Fibroblast of lung (primary cell): ENCODE data around the gene C18orf63. TPM values are rescaled to one million over a fixed set of nuclear protein-coding genes. Genes with fewer than 3 reads are reported as not detected.

Source experiments
- DNase-seq, 2 donors: peaks; one replicate each; pipeline versions ENCODE4 v3.0.0 to v3.0.0-alpha.2; 2010; ENCODE audit warnings: low read depth in 2 of 2
- H2AFZ ChIP-seq: 2 replicates; pipeline ENCODE4 v1.5.1; 2012; ENCODE audit warnings: low read length, control low read depth, inconsistent platforms
- H3K27ac ChIP-seq: 2 replicates; pipeline ENCODE4 v1.5.1; 2011; ENCODE audit warnings: low read length, control low read depth; ENCODE audit not compliant: insufficient read depth
- H3K27me3 ChIP-seq: 2 replicates; pipeline ENCODE4 v1.5.1; 2011; ENCODE audit warnings: mild to moderate bottlenecking, low read length; ENCODE audit not compliant: control insufficient read depth, insufficient read depth
- H3K36me3 ChIP-seq: 2 replicates; pipeline ENCODE4 v1.5.1; 2011; ENCODE audit warnings: low read length; ENCODE audit not compliant: control insufficient read depth, insufficient read depth
- H3K4me1 ChIP-seq: 2 replicates; pipeline ENCODE4 v1.5.1; 2011; ENCODE audit warnings: low read length; ENCODE audit not compliant: control insufficient read depth, insufficient read depth; ENCODE audit errors: extremely low read depth
- H3K4me2 ChIP-seq: 2 replicates; pipeline ENCODE4 v1.5.1; 2011; ENCODE audit warnings: low read length, control low read depth; ENCODE audit not compliant: insufficient read depth; ENCODE audit errors: extremely low read depth
- H3K4me3 ChIP-seq, 4 experiments: fragments of 200-600 bp in 1 of 4; sonication (generic) in 1 of 4; replicated peaks in 1 of 4; 2 replicates each; pipeline ENCODE4 v1.5.1; 2011 to 2016; ENCODE audit warnings: low read length in 4 of 4, low read depth in 3 of 4, mild to moderate bottlenecking in 3 of 4, control low read depth in 2 of 4, inconsistent platforms in 1 of 4, mixed read lengths in 1 of 4; ENCODE audit not compliant: insufficient read depth in 1 of 4; ENCODE audit errors: control extremely low read depth in 1 of 4
- H3K79me2 ChIP-seq: 2 replicates; pipeline ENCODE4 v1.5.1; 2012; ENCODE audit warnings: mild to moderate bottlenecking, low read length, inconsistent platforms; ENCODE audit not compliant: control insufficient read depth, insufficient read depth
- H3K9ac ChIP-seq: 2 replicates; pipeline ENCODE4 v1.5.1; 2011; ENCODE audit warnings: mild to moderate bottlenecking, low read length, control low read depth; ENCODE audit not compliant: insufficient read depth
- H3K9me3 ChIP-seq: 2 replicates; pipeline ENCODE4 v1.5.1; 2012; ENCODE audit warnings: low read depth, low read length; ENCODE audit not compliant: control insufficient read depth, insufficient read depth
- H4K20me1 ChIP-seq: 2 replicates; pipeline ENCODE4 v1.5.1; 2011; ENCODE audit warnings: low read length; ENCODE audit not compliant: control insufficient read depth, insufficient read depth; ENCODE audit errors: extremely low read depth
- CTCF ChIP-seq, 2 donors: IDR thresholded peaks in 1 of 2; conservative IDR thresholded peaks in 1 of 2; 1 replicate in 1 of 2; 2 replicates in 1 of 2; pipeline ENCODE4 v1.5.1; 2011 to 2012; ENCODE audit warnings: low read length in 2 of 2, control low read depth in 1 of 2, inconsistent platforms in 1 of 2, low read depth in 1 of 2, mild to moderate bottlenecking in 1 of 2
- EZH2 ChIP-seq: IDR thresholded peaks from 2 replicates; pipeline ENCODE4 v1.5.1; 2012; ENCODE audit warnings: low read length, control low read depth, mild to moderate bottlenecking; ENCODE audit errors: missing control alignments
- polyA plus RNA-seq, 2 donors: library from polyadenylated mRNA; depleted of rRNA in 1 of 2; stranded (reverse) in 1 of 2; unstranded in 1 of 2; fragments of >200 nt; gene quantifications; 2 replicates each; pipeline ENCODE4 v1.2.1, GENCODE V29; 2011 to 2012; ENCODE audit warnings: missing spikeins in 1 of 2
- total RNA-seq: library from RNA; depleted of rRNA; stranded (reverse); fragments of >200 nt; gene quantifications from 2 replicates; pipeline ENCODE4 v1.2.1, GENCODE V29; 2014

C18orf63 gene
- total and polyA plus RNA-seq, 2 donors (not counting 1 experiment from before 2014, with no cell fraction given): not detected

DNA sequence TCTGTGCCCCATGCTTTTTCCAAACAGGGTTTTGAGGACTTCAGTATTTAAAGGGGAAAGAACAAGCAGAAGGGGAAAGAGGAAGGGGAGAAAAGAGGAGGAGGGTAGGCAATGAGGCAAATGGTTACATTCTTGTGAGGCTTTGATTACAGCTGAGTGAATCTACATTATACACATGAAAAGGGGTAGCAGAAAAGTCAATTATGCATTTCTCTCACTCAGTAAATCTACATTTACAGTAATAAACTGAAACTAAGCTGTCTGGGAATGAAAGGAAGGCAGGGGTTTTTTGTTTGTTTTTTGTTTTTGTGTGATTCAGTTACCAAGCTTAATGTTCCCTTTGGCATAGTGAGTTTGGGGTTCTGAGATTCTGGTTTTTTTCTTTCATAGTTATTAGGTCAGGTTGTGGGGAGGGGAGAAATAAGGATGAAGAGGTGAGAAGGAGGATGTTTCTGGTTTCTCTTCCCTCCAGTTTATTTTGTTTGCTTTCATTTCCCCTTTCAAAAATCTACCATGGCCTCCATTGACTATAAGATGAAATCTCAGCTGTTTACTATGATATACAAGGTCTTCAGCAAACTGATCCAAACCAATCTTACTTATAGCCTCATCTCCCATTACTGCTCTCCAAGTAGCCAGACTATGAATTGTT is 18.7 kb downstream of the C18orf63 start:
- no peak overlapping the region for H3K4me2 ChIP-seq
- H3K27me3 ChIP-seq: no peaks in the 10 kb centered on the region
- no peak overlapping the region for H2AFZ ChIP-seq
- no peaks in the 10 kb centered on the region for H4K20me1 ChIP-seq
- no peaks in the 10 kb centered on the region for H3K9me3 ChIP-seq
- H3K36me3 ChIP-seq: no peaks in the 10 kb centered on the region
- H3K9ac ChIP-seq: no peak overlapping the region
- DNase-seq: no peak
- TF ChIP-seq CTCF (conservative IDR thresholded peaks at IDR 0.05 in 1 of 2, IDR thresholded peaks at IDR 0.05 in 1 of 2; ENCODE audit: low read depth in 1 of 2, low read length in 2 of 2) (no peak), EZH2 (no peak)
- H3K79me2 ChIP-seq: no peaks in the 10 kb centered on the region
- H3K4me1 ChIP-seq: no peaks in the 10 kb centered on the region
- no peak overlapping the region for H3K4me3 ChIP-seq
- no peak overlapping the region for H3K27ac ChIP-seq

- H3K4me2 ChIP-seq: no peak overlapping the region
- H3K27me3 ChIP-seq: no peaks in the 10 kb centered on the region
- H3K4me1 ChIP-seq: no peaks in the 10 kb centered on the region
- DNase-seq: no peak
- TF ChIP-seq EZH2 (no peak), CTCF (conservative IDR thresholded peaks at IDR 0.05 in 1 of 2, IDR thresholded peaks at IDR 0.05 in 1 of 2; ENCODE audit: low read depth in 1 of 2, low read length in 2 of 2) (no peak)
- no peaks in the 10 kb centered on the region for H3K9me3 ChIP-seq
- H3K36me3 ChIP-seq: no peaks in the 10 kb centered on the region
- no peaks in the 10 kb centered on the region for H3K79me2 ChIP-seq
- H4K20me1 ChIP-seq: no peaks in the 10 kb centered on the region
- no peak overlapping the region for H3K4me3 ChIP-seq
- no peak overlapping the region for H2AFZ ChIP-seq
- H3K27ac ChIP-seq: no peak overlapping the region
- no peak overlapping the region for H3K9ac ChIP-seq
Observed at GRCh38 chr18:74336656-74337055, 21.0 kb downstream of the C18orf63 start.

- TF ChIP-seq EZH2 (no peak), CTCF (conservative IDR thresholded peaks at IDR 0.05 in 1 of 2, IDR thresholded peaks at IDR 0.05 in 1 of 2; ENCODE audit: low read depth in 1 of 2, low read length in 2 of 2) (no peak)
- DNase-seq: no peak
- Histone ChIP-seq H3K9ac (no peak overlapping the region), H3K27me3 (no peaks in the 10 kb centered on the region), H2AFZ (no peak overlapping the region), H3K9me3 (no peaks in the 10 kb centered on the region), H3K79me2 (no peaks in the 10 kb centered on the region), H3K4me3 (no peak overlapping the region), H3K27ac (no peak overlapping the region), H3K4me2 (no peak overlapping the region), H3K4me1 (no peaks in the 10 kb centered on the region), H3K36me3 (no peaks in the 10 kb centered on the region), H4K20me1 (no peaks in the 10 kb centered on the region)
Observed at GRCh38 chr18:74337155-74337911, 21.7 kb downstream of the C18orf63 start.
